Pulmonary artery endothelial cell (primary cell): Measurements from ENCODE around the gene THSD1. TPM values are rescaled to one million over a fixed set of nuclear protein-coding genes. Genes with fewer than 3 reads are reported as not detected.

Source experiments
- DNase-seq: peaks from one replicate; pipeline ENCODE4 v3.0.0-alpha.2; 2011; ENCODE audit warnings: low read depth, low spot score
- total RNA-seq: library from RNA; depleted of rRNA; stranded (reverse); fragments of >200 nt; gene quantifications from 2 replicates; pipeline ENCODE4 v1.2.3, GENCODE V29; 2014

Gene THSD1
- total RNA-seq = 28.1 and 44.6 TPM in 2 replicates

GRCh38 chr13:52405767-52406494 lies at the start of gene THSD1:
Gene THSD1 (minus strand): TSS chr13:52406172. CDS start chr13:52402600, 3,572 bp downstream.
- DNase-seq = no peak

GRCh38 chr13:52455677-52456041 lies 49.7 kb upstream of the THSD1 start:
- DNase-seq = no peak

- peak; percentile 78 for DNase-seq
These were observed 49.1 kb upstream of the THSD1 start, which contains the start of gene CKAP2 for GRCh38 chr13:52454820-52455676. Gene CKAP2 (plus strand): TSS chr13:52455478. CDS start chr13:52455557, 79 bp downstream.

- DNase-seq = no peak
These were observed 48.5 kb upstream of the THSD1 start for GRCh38 chr13:52454459-52454819.

- no peak for DNase-seq
These were observed 46.5 kb upstream of the THSD1 start for GRCh38 chr13:52452470-52452869.

- no peak for DNase-seq
These were observed 45.3 kb upstream of the THSD1 start for GRCh38 chr13:52451135-52451804.

GRCh38 chr13:52450793-52451116 lies 44.8 kb upstream of the THSD1 start:
- no peak for DNase-seq

GRCh38 chr13:52450012-52450792 lies 44.2 kb upstream of the THSD1 start, which contains the start of gene VPS36:
Gene VPS36 (minus strand): TSS chr13:52450634. CDS start chr13:52450594, 40 bp downstream.
- DNase-seq = peak; percentile 72

GRCh38 chr13:52449331-52450011 lies 43.5 kb upstream of the THSD1 start:
- DNase-seq = no peak

- DNase-seq = no peak
These were observed 42.0 kb upstream of the THSD1 start for GRCh38 chr13:52447815-52448552.

- no peak for DNase-seq
These were observed 41.4 kb upstream of the THSD1 start for GRCh38 chr13:52447354-52447753.

- DNase-seq = no peak
These were observed 40.3 kb upstream of the THSD1 start for GRCh38 chr13:52446265-52446664.

GRCh38 chr13:52432456-52432855 lies 26.5 kb upstream of the THSD1 start:
- no peak for DNase-seq

- DNase-seq = peak; percentile 95
These were observed 22.3 kb upstream of the THSD1 start for GRCh38 chr13:52428295-52428694.

- no peak for DNase-seq
These were observed 15.2 kb upstream of the THSD1 start for GRCh38 chr13:52421216-52421615.

GRCh38 chr13:52419080-52419479 lies 13.1 kb upstream of the THSD1 start:
- no peak for DNase-seq

- DNase-seq = no peak
These were observed 9.0 kb upstream of the THSD1 start for GRCh38 chr13:52414963-52415362.

- DNase-seq = no peak
These were observed 8.1 kb upstream of the THSD1 start for GRCh38 chr13:52414051-52414450.

GRCh38 chr13:52412128-52412527 lies 6.2 kb upstream of the THSD1 start:
- no peak for DNase-seq

- DNase-seq = no peak
These were observed 5.7 kb upstream of the THSD1 start for GRCh38 chr13:52411629-52412028.
